Measurements from ENCODE around the gene CLCNKA.

Gene CLCNKA

GRCh38 chr1:16015960-16016901 is 5.6 kb upstream of the CLCNKA start:
- H3K27me3 ChIP-seq (ENCODE audit: insufficient read depth, low read length): peaks cover 8% of the 10 kb centered on the region; the same call in 1 of the 2 replicates
- H3F3A ChIP-seq (ENCODE audit: insufficient read depth, low read length): no peaks in the 10 kb centered on the region
- no peaks in the 10 kb centered on the region for H3K9me2 ChIP-seq (ENCODE audit: low read depth, low read length)
- peaks cover 24% of the 10 kb centered on the region for H3K4me1 ChIP-seq (ENCODE audit: insufficient read depth, low read length, severe bottlenecking)
- no peaks in the 10 kb centered on the region for H3K79me2 ChIP-seq (ENCODE audit: insufficient read depth, low read length)
- H4K20me1 ChIP-seq (ENCODE audit: insufficient read depth, low read length): no peaks in the 10 kb centered on the region
- TF ChIP-seq EZH2 (IDR thresholded peaks at IDR 0.05; ENCODE audit: borderline replicate concordance, low read length) (no peak), CTCF (IDR thresholded peaks at IDR 0.05; ENCODE audit: low read length) (no peak)
- no peaks in the 10 kb centered on the region for H3K9me3 ChIP-seq (ENCODE audit: low read length)
- H3K9ac ChIP-seq (ENCODE audit: low read length): no peak overlapping the region
- no peaks in the 10 kb centered on the region for H3K36me3 ChIP-seq (ENCODE audit: insufficient read depth, low read length)
- no peak overlapping the region for H2AFZ ChIP-seq (ENCODE audit: low read length)
- no peak overlapping the region for H3K4me2 ChIP-seq (ENCODE audit: low read length)
- H3K4me3 ChIP-seq (ENCODE audit: low read depth, low read length, poor library complexity, severe bottlenecking): no peak overlapping the region
- H3K27ac ChIP-seq (ENCODE audit: low read depth, low read length, poor library complexity, severe bottlenecking): no peak overlapping the region

GRCh38 chr1:16017076-16017460 is 4.8 kb upstream of the CLCNKA start:
- H3F3A ChIP-seq (ENCODE audit: insufficient read depth, low read length): no peaks in the 10 kb centered on the region
- no peak overlapping the region for H3K9ac ChIP-seq (ENCODE audit: low read length)
- no peak for TF ChIP-seq CTCF (IDR thresholded peaks at IDR 0.05; ENCODE audit: low read length)
- no peak for TF ChIP-seq EZH2 (IDR thresholded peaks at IDR 0.05; ENCODE audit: borderline replicate concordance, low read length)
- no peaks in the 10 kb centered on the region for H3K9me3 ChIP-seq (ENCODE audit: low read length)
- no peaks in the 10 kb centered on the region for H3K36me3 ChIP-seq (ENCODE audit: insufficient read depth, low read length)
- peaks cover 24% of the 10 kb centered on the region for H3K4me1 ChIP-seq (ENCODE audit: insufficient read depth, low read length, severe bottlenecking)
- no peak overlapping the region for H2AFZ ChIP-seq (ENCODE audit: low read length)
- H3K27me3 ChIP-seq (ENCODE audit: insufficient read depth, low read length): peaks cover 8% of the 10 kb centered on the region; the same call in 1 of the 2 replicates
- H4K20me1 ChIP-seq (ENCODE audit: insufficient read depth, low read length): no peaks in the 10 kb centered on the region
- no peak overlapping the region for H3K4me2 ChIP-seq (ENCODE audit: low read length)
- H3K27ac ChIP-seq (ENCODE audit: low read depth, low read length, poor library complexity, severe bottlenecking): no peak overlapping the region
- H3K9me2 ChIP-seq (ENCODE audit: low read depth, low read length): no peaks in the 10 kb centered on the region
- H3K4me3 ChIP-seq (ENCODE audit: low read depth, low read length, poor library complexity, severe bottlenecking): no peak overlapping the region
- H3K79me2 ChIP-seq (ENCODE audit: insufficient read depth, low read length): no peaks in the 10 kb centered on the region

GRCh38 chr1:16017461-16018303 is 4.2 kb upstream of the CLCNKA start, which contains the start of gene HSPB7:
Gene HSPB7 (minus strand): TSS chr1:16018043. CDS start chr1:16017963, 80 bp downstream.
- no peak within 1 kb of the TSS for H3K27ac ChIP-seq (ENCODE audit: low read depth, low read length, poor library complexity, severe bottlenecking)
- peaks cover 20% of the 10 kb centered on the region for H3K4me1 ChIP-seq (ENCODE audit: insufficient read depth, low read length, severe bottlenecking)
- H3K9ac ChIP-seq (ENCODE audit: low read length): no peak within 1 kb of the TSS
- H3K4me2 ChIP-seq (ENCODE audit: low read length): no peak within 1 kb of the TSS
- peaks cover 8% of the 10 kb centered on the region; the same call in 1 of the 2 replicates for H3K27me3 ChIP-seq (ENCODE audit: insufficient read depth, low read length)
- H3K9me2 ChIP-seq (ENCODE audit: low read depth, low read length): no peaks in the 10 kb centered on the region
- H3K36me3 ChIP-seq (ENCODE audit: insufficient read depth, low read length): no peaks in the 10 kb centered on the region
- H4K20me1 ChIP-seq (ENCODE audit: insufficient read depth, low read length): no peaks in the 10 kb centered on the region
- H3K4me3 ChIP-seq (ENCODE audit: low read depth, low read length, poor library complexity, severe bottlenecking): no peak within 1 kb of the TSS
- no peaks in the 10 kb centered on the region for H3K9me3 ChIP-seq (ENCODE audit: low read length)
- TF ChIP-seq EZH2 (IDR thresholded peaks at IDR 0.05; ENCODE audit: borderline replicate concordance, low read length) (no peak), CTCF (IDR thresholded peaks at IDR 0.05; ENCODE audit: low read length) (0 out of 2 replicates have a peak, but pooled peaks have one; percentile 13)
- no peaks in the 10 kb centered on the region for H3F3A ChIP-seq (ENCODE audit: insufficient read depth, low read length)
- H3K79me2 ChIP-seq (ENCODE audit: insufficient read depth, low read length): no peaks in the 10 kb centered on the region
- H2AFZ ChIP-seq (ENCODE audit: low read length): no peak within 1 kb of the TSS

Measured in OCI-LY1 (cell line).